ENCODE results near the gene DLL3.

Gene DLL3

DNA sequence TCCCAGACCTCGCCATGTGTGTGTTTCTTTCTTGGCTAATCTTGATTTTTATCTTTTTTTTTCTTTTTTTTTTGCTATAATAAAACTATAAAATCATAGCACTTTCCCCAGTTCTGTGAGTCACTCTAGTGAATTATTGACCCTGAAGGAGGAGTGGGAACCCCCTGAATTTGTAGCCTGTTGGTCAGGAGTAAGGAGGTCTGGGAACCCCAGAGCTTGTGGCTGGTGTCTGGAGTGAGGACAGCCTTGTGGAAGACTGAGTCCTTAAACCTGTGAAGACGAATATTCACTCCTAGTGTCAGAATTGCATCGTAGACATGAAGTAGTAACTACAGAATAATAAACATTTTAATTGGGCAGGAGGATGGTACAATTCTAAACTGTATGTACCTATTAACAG lies 26.5 kb downstream of the DLL3 start:
- TF ChIP-seq, protein P1, sequence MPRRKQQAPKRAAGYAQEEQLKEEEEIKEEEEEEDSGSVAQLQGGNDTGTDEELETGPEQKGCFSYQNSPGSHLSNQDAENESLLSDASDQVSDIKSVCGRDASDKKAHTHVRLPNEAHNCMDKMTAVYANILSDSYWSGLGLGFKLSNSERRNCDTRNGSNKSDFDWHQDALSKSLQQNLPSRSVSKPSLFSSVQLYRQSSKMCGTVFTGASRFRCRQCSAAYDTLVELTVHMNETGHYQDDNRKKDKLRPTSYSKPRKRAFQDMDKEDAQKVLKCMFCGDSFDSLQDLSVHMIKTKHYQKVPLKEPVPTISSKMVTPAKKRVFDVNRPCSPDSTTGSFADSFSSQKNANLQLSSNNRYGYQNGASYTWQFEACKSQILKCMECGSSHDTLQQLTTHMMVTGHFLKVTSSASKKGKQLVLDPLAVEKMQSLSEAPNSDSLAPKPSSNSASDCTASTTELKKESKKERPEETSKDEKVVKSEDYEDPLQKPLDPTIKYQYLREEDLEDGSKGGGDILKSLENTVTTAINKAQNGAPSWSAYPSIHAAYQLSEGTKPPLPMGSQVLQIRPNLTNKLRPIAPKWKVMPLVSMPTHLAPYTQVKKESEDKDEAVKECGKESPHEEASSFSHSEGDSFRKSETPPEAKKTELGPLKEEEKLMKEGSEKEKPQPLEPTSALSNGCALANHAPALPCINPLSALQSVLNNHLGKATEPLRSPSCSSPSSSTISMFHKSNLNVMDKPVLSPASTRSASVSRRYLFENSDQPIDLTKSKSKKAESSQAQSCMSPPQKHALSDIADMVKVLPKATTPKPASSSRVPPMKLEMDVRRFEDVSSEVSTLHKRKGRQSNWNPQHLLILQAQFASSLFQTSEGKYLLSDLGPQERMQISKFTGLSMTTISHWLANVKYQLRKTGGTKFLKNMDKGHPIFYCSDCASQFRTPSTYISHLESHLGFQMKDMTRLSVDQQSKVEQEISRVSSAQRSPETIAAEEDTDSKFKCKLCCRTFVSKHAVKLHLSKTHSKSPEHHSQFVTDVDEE (CRISPR knock-in tag; IDR thresholded peaks at IDR 0.05) = no peak
- TF ChIP-seq ZNF70 (CRISPR knock-in tag; IDR thresholded peaks at IDR 0.05) (no peak), ISL1 (CRISPR knock-in tag; IDR thresholded peaks at IDR 0.05) (no peak), CSDC2 (CRISPR knock-in tag; IDR thresholded peaks at IDR 0.05) (no peak), CREB5 (CRISPR knock-in tag; IDR thresholded peaks at IDR 0.05; ENCODE audit: low read depth) (no peak), ZFP3 (CRISPR knock-in tag; IDR thresholded peaks at IDR 0.05) (no peak)
- TF ChIP-seq, protein P2, sequence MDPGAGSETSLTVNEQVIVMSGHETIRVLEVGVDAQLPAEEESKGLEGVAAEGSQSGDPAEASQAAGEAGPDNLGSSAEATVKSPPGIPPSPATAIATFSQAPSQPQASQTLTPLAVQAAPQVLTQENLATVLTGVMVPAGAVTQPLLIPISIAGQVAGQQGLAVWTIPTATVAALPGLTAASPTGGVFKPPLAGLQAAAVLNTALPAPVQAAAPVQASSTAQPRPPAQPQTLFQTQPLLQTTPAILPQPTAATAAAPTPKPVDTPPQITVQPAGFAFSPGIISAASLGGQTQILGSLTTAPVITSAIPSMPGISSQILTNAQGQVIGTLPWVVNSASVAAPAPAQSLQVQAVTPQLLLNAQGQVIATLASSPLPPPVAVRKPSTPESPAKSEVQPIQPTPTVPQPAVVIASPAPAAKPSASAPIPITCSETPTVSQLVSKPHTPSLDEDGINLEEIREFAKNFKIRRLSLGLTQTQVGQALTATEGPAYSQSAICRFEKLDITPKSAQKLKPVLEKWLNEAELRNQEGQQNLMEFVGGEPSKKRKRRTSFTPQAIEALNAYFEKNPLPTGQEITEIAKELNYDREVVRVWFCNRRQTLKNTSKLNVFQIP (CRISPR knock-in tag; IDR thresholded peaks at IDR 0.05; ENCODE audit: borderline replicate concordance, low read depth) = no peak
- no peak for ATAC-seq

DNA sequence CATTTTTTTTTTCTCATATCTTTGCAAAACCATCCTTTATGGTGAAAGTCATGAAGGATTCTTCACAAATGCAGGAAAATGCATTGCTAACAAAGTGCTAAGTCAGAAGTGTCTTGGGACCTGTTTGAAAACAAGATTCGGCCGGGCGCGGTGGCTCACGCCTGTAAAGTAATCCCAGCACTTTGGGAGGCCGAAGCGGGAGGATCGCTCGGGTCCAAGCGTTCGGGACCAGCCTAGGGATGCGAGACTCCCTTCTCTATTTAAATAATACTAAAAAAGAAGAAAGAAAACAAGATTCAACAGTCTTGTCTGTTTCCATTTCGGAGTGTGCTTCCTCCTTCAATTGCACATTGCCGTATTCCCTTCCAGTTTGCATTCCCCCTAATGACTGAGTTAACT lies 33.1 kb downstream of the DLL3 start:
- TF ChIP-seq TOX (CRISPR knock-in tag; IDR thresholded peaks at IDR 0.05; ENCODE audit: borderline replicate concordance) (no peak), ESRRG (CRISPR knock-in tag; IDR thresholded peaks at IDR 0.05) (no peak), ZNF565 (CRISPR knock-in tag; conservative IDR thresholded peaks at IDR 0.05; ENCODE audit: low read depth) (no peak), CSRNP3 (CRISPR knock-in tag; IDR thresholded peaks at IDR 0.05) (no peak), CSDC2 (CRISPR knock-in tag; IDR thresholded peaks at IDR 0.05) (no peak), TCF4 (CRISPR knock-in tag; IDR thresholded peaks at IDR 0.05; ENCODE audit: borderline replicate concordance) (no peak), ISL1 (CRISPR knock-in tag; IDR thresholded peaks at IDR 0.05) (no peak), PPARA (CRISPR knock-in tag; IDR thresholded peaks at IDR 0.05; ENCODE audit: borderline replicate concordance) (no peak), ZFP30 (CRISPR knock-in tag; IDR thresholded peaks at IDR 0.05) (no peak), BACH2 (CRISPR knock-in tag; IDR thresholded peaks at IDR 0.05; ENCODE audit: borderline replicate concordance) (no peak), OSR1 (CRISPR knock-in tag; IDR thresholded peaks at IDR 0.05) (no peak), RARB (CRISPR knock-in tag; IDR thresholded peaks at IDR 0.05) (no peak), ZFP3 (CRISPR knock-in tag; IDR thresholded peaks at IDR 0.05) (no peak)
- TF ChIP-seq, protein P3, sequence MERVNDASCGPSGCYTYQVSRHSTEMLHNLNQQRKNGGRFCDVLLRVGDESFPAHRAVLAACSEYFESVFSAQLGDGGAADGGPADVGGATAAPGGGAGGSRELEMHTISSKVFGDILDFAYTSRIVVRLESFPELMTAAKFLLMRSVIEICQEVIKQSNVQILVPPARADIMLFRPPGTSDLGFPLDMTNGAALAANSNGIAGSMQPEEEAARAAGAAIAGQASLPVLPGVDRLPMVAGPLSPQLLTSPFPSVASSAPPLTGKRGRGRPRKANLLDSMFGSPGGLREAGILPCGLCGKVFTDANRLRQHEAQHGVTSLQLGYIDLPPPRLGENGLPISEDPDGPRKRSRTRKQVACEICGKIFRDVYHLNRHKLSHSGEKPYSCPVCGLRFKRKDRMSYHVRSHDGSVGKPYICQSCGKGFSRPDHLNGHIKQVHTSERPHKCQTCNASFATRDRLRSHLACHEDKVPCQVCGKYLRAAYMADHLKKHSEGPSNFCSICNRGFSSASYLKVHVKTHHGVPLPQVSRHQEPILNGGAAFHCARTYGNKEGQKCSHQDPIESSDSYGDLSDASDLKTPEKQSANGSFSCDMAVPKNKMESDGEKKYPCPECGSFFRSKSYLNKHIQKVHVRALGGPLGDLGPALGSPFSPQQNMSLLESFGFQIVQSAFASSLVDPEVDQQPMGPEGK (CRISPR knock-in tag; IDR thresholded peaks at IDR 0.05; ENCODE audit: borderline replicate concordance) = no peak
- TF ChIP-seq, protein P1 (CRISPR knock-in tag; IDR thresholded peaks at IDR 0.05) = no peak
- ATAC-seq = peak; percentile 12
